ENCODE measurements around the gene GLIPR2.
A peak's percentile ranks its signal among the peaks of the same experiment; 100 is the strongest.
"Not testable (repeated sequence)": the region's sequence is repeated elsewhere in the genome, so short reads cannot be mapped to it uniquely, and the experiment has no call there.

Gene GLIPR2, protein sequence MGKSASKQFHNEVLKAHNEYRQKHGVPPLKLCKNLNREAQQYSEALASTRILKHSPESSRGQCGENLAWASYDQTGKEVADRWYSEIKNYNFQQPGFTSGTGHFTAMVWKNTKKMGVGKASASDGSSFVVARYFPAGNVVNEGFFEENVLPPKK

DNA sequence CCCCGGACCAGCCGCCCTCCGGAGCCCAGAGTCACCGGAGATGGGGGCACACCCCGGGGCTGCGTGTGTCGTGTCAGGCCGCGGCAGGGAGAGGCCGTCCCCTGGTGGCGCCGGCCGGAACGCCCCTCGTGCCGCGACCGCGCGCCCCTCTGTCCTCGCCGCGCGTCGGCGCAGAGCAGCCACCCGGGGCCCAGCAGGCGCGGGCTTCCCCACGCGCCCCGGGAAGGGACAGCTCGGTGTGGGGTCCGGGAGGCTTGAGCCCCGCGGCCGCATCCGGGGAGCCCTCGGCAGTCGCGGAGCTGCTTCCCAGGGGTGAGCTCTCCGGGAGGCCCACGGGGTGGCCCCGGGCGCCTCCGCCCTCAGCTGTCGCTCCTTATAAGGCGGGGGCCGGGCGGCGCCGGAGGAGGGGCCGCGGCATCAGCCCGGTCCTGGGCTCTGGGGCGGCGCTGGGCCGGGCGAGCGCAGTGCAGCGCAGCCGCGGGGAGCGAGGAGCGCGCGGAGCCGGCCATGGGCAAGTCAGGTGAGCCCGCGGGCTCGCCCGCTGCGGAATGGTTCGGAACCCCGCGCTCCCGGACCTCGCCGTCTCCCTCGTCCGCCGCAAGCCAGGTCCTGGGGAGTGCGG, at the start of gene GLIPR2:
Gene GLIPR2 (plus strand): TSS at position 462 of the 622 bp plus-strand sequence. CDS start 46 bp downstream, at position 508.
- DNase-seq, result peak; percentile 72 to 74

DNA sequence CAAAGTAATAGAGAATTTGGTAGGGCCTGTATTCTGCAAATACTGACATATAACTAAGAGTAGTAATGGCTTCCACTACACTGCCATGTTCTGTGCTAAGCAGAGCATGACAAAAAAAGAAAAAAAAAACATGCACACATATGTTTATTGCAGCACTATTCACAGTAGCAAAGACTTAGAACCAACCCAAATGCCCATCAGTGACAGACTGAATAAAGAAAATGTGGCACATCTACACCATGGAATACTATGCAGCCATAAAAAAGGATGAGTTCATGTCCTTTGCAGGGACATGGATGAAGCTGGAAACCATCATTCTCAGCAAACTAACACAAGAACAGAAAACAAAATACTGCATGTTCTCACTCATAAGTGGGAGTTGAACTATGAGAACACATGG, 49.5 kb upstream of the GLIPR2 start:
- DNase-seq, result not testable (repeated sequence)

DNA sequence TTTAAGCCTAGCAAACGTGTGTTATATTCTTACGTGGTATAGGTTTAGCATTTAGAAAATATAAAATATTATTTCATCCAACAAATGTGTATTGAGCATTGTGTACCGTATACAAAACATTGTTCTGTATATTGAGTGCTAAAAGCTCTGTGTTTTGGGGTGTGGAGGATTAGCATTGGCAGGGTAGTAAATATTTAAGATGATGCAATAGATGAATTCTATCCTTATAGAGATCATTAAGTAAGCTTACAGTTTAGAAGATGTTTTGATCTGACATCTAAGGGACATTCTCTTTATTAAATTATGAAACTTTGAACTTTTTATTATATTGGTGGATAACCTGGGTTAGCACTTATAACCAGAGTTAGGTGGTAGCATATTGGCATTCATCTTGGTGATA, 48.5 kb upstream of the GLIPR2 start:
- no peak for DNase-seq

DNA sequence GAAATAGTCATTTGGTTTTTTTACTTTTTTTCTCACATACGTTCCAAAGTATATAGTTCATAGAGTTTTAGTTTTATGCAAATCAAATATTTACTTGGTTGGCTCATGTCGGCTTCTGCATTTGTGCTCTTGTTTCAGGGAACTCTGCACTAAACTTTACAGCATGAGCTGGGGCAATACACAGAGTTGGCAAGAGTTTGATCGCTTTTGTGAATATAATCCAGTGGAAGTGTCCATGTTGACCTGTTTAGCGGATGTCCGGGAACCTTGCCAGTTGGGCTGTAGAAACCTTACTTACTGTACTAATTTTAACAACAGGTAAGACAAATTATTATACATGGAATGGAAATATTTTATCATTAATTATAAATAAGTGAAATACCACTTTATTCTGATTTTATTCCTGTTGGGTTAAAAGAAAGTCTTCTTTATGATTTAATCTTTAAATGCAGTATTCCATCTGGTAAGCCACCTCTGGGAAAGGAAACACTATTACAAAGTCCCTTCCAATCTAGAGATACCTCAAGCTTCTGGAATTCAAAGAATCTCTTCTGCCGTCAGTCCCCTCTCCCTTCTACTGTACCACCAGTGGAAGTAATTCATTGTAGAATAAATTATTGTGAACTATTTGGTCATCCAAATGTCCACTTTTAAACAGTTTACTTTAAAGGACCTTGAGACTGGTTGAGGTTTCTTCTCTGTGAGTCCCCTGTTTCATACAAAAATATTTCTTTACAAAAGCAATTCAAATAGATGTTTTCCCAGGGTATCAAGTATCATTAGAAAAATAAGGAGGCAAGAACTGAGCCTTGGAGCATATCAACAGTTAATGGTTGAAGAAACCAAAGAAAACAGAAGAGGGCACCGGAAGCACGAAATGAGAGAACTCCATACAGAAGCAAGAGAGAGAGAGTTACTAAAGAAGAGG, 45.2 kb upstream of the GLIPR2 start:
- DNase-seq, result no peak

DNA sequence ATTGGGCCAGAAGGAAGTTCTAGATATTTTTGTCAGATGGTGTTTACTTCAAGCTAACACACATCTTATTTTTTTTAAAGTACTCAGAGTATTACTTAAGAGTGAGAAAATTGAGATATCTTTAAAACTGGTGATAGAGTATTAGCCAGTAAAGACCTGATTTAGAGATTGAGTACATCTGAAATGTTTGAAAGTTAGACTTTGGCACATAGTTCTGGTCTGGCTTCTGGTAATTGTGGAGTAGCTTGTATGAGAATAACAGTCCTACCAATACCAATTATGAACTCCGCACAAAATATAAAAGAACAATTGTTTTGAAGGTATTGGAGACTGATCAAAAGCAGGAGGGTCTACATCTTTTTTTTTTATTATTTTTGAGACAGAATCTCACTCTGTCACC, 44.5 kb upstream of the GLIPR2 start:
- DNase-seq, result no peak

DNA sequence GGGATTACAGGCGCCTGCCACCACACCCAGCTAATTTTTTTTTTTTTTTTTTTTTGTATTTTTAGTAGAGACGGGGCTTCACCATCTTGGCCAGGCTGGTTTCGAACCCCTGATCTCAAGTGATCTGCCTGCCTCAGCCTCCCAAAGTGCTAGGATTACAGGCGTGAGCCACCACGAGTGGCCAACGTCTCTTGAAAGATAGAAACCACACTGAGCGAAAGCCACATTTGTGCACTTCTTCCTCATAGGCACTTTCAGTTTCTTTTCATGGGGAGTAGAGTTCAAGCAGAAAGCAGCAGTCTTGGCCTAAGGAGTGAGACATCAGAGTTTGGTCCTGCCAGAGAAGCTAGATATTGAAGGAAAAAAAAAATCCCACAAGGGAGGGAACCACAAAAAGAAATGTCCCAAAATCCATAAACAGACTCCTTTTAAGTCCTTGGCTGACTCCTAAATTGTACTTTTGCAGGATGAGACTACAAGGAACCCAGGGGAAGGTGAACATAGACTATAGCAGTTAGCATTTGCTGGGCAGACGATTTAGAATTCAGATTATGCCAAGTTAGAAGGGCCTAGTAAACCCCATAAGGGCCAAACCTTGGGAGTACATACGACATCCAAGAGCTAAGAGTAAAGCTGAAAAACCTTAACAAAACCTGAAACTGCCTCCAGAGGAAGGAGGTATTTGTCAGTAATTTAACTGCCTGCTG, 43.9 kb upstream of the GLIPR2 start:
- DNase-seq, result peak; percentile 8 to 27

DNA sequence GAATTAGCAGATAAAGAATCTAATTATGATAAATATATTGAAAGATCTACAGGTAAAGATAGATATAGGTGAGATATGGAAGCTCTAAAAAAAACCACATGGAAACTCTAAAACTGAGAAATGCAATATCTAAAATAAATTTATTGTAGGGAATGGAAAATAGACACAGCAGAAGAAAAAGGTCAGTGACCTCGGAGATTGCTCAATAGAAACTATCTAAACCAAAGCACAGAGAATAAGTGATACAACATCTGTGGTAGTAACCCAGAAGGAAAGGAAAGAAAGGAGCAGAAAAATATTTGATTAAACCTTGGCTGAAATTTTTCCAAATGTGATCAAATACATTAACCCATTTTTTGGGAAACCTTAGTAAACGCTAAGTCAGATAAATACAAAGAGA, 43.1 kb upstream of the GLIPR2 start:
- no peak for DNase-seq

DNA sequence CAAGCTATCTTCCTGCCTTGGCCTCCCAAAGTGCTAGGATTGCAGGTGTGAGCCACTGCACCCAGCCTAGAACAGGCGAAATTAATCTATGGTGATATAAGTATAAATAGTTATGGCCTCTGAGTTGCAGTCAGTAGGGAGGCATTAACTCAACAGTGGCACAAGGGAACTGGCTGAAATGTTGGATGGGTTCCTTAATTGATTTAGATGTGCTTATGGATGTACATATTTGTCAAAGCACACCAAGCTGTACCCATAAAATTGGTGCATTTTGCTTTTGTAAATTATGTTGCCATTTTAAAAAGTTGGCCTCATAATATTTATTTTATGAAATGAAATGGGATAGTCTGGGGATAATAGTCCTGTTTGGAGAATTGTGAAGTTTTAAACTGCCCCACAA, 36.8 kb upstream of the GLIPR2 start:
- no peak for DNase-seq

DNA sequence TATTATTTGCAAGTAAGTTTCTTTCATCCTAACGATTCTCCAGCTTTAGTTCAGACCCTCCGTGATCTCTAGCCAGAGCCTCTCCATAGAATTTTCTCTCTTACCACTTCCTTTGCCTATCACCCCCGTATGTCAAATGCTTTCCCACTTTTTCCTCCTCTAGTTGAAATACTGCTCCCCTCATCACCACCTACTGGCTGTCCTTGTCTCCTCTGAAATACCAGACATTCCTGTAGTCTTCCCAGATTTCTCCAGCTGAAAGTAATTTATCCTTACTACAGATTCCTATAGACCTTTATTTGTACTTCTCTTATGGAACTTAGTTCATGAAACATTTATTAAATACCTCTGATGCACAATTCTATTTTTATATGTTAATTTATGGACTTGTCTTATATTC, 36.0 kb upstream of the GLIPR2 start:
- DNase-seq, result no peak

DNA sequence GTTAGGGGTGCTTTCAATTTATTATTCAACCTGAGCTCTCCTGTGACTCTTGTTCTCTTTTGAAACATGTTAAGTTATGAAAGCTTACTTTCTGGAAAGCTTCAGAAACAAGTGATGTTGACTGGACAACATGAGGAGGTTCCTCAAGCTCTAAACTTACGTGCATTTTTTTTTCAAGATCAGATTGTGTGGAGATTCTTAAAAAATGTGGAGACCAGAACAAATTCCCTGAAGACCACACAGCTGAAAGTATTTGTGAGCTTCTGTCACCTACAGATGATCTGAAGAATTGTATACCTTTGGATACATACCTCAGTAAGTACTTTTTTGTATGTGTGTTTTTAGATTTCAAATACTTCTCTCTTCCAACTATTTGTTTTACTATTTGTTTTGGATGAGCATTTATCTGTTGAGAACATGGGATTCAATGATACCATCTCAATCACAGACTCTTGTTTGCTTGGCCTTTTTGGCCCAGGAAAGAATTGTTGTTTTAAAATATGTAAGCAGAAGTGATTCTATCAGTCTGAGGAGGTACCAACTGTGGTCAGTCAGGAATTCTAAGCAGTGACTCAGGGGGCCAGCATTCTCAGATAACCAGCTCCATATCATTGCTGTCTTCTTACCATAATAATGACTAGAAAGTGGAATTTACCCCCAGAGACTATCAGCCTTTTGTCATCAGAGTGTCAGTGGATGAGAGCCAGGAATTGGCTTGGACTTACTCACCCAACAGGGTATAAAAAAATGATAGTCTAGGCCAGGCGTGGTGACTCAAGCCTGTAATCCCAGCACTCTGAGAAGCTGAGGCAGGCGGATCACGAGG, 34.4 kb upstream of the GLIPR2 start:
- DNase-seq, result no peak

DNA sequence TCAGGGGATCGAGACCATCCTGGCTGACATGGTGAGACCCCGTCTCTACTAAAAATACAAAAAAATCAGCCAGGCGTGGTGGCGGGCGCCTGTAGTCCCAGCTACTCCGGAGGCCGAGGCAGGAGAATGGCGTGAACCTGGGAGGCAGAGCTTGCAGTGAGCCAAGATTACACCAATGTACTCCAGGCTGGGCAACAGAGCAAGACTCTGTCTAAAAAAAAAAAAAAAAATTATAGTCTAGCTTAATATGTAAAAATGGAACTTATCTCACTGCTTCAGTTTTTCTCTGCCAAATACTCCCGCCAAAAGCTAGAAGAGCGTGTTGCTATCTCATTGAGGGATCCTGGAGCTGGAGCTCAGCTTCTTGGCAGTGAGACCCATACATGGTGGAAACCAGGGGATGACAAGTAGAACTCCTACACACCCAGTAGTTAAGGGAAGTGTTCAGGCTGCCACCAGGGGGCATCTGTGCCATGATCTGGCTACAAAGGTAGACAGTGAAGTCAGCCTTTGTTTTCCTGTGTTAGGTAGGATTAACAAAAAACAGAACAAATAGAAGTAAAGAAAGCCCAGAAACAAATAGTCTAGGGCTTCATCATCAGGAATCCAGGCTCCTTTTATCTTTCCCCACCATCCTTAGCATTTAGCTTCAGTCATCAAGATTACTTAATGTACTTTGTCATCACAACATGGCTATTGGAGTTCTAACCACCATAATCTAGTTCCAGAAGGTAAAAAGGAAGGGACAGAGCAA, 33.6 kb upstream of the GLIPR2 start:
- peak; percentile 85 for DNase-seq

DNA sequence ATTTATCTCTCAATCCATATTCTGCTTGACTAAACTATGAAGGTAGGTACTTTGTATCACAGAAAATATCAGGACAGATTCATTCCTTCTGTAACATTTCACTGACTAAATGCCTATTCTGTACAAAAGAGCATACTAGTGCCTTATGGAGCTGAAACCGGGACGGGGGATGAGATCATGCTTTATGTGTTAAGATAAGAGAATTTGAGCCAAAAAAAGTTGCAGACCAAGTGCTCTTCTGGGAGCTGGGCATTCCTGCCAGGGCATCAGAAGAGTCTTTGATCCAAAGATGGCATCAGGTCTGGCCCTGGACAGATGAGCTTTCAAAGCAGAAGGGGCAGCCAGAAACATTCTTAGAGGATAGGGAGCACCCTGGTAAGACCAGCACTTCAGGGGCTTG, 27.5 kb upstream of the GLIPR2 start:
- DNase-seq, result no peak

DNA sequence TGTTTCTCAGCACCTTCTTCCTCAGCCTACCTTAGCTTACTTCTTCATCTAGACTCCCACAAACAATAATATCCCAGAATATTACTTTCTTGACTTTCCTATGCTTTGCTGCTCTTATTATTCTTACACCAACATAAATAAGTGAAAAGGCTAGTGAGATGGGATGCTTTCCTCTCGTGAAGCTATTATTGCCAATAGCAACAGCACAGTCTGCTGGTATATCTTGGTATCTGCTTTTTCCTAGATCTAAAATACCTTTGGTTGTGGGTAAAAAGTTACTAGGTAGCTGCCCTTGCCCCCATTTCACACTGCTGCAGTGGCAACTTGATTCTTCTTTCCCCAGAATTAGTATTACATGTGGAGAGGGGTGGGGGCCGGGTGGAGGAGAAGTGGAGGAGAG, 26.1 kb upstream of the GLIPR2 start:
- DNase-seq, result no peak

DNA sequence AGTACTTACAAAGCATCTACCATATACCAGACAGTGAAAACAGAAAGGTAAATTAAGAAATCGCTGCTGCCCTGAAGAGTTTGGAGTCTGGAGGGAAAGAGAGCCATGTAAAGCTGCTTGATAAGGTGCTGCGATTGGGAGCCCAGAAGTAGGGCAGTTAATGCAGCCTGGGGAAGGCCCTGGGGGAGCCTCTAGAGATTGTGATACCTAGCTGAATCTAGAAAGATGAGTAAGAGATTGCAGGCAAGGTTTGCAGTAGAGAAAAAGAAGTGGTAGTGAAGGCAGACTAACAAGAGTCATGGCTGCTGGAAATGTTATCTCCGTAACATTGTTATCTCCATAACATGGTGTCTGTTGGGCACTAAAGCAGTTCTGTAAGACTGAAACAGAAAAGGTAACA, 24.0 kb upstream of the GLIPR2 start:
- no peak for DNase-seq

DNA sequence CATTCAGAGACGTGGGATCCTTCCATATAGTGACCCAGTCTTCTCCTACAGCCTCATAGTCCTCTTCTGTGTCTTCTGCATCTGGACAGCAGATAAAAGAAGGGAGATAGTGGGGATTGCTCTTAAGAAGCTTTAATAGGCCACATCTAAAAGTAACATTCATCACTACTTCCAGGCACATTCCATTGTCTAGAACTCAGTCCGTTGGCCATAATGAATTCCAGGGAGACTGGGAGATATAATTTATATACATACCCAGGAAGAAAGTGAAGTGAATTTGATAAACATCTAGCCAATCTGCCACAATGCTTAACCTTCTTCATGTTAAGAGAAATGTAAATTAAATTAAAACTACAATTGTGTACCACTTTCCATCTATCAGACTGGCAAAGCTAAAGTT, 22.5 kb upstream of the GLIPR2 start:
- DNase-seq, result no peak

DNA sequence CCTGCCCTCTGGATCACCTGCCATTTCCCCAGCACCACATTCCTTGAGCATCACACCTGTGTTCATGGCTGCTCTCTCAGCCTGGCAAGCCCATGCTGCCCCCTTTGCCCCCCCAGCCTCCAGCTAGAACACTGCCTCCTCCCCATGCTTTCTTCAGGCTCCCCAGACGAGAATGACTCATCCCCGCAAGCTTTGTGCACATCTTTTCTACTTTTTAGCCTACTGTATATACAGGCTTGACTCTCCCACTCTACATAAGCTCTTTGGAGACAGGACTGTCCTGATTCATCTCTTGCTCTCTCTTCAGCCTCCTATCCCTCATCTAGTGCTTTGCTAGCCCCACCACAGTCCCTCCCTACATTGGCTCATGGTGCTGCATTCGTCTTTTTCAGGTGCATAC, 19.9 kb upstream of the GLIPR2 start:
- no peak for DNase-seq

DNA sequence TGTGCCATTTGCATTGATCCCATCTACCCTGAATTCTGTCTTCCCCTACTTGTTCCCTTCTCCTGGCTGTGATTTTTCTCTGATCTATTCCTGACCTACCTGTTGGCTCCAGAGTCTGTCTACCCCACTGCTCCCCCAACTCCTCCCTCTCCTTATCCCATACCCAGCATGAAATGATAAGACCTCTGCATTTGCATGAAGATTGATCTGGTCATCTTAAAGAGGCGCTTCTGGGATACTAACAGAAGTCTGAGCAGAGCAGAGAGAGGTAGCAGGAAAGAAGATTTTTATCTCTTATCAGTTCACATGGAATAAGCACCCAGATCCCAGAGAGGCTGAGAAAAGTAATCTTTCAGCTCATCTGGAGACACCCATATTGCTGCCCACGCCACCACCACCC, 18.3 kb upstream of the GLIPR2 start:
- no peak for DNase-seq

DNA sequence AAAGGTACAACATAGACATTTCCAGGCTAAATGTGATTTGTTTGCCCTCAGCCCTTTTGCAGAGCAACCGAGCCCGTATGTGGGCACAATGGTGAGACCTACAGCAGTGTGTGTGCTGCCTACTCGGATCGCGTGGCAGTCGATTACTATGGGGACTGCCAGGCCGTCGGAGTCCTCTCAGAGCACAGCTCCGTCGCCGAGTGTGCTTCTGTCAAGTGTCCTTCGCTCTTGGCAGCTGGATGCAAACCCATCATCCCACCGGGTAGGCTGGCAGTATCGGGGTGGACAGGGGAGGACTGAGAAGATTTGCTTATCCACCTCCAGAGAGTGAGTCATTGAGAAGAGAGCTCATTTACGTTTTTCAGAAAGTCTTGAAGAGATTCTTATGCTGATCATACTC, 17.8 kb upstream of the GLIPR2 start:
- DNase-seq, result no peak

DNA sequence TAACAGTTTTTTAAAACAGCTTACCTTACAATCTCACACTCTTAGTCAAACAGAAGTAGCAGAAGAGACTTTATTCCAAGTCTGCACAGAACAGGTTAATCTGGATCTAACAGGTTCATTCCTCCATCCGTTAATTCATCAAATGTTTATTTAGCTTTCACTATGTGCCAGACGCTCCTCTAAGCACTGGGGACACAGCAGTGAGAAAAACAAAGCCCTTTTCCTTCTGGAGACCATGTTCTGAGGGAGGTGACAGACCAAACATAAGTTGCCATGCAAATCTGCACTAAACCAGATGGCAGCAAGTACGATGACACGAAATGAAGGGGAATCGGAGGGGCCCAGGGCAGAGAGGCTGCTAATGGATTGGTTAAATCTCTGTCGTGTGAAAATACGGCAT, 17.1 kb upstream of the GLIPR2 start:
- no peak for DNase-seq

DNA sequence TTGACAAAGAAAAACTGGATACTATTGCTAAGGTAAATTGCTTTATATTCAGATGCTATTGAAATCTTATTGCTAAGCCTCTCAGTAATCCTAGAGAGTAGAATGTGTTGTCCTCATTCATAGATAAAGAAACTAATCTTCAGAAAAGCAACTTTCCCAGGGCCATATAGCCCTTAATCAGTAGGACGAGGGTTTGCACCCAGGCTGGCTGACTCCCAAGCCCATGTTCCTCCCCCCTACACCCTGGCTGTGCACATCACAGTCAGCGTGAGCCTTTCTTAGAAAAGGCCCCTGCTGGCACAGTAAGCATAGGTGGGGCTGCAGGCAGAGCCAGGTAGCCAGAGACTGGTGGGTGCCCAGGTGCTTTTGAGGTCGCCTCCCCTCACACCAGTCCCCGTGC, 15.8 kb upstream of the GLIPR2 start:
- no peak for DNase-seq

DNA sequence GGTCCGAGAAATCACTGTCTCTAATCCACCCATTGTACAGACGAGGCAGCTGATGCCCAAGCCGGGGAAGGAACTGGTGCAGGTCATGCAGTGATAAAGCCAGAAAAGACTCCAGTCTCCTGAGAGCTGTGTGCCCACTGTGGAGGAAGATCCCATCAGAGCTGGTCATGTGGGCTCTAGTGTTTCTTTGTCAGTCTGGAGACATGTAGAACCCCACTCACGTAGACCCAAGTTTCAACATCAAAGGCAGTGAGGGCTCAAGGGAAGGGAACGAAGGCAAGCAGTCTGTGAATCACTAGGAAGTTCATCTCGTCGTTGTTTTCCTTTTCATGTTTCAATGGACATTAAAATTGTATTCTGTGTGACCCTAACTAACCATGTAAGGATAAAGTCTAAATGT, 14.6 kb upstream of the GLIPR2 start:
- no peak for DNase-seq

DNA sequence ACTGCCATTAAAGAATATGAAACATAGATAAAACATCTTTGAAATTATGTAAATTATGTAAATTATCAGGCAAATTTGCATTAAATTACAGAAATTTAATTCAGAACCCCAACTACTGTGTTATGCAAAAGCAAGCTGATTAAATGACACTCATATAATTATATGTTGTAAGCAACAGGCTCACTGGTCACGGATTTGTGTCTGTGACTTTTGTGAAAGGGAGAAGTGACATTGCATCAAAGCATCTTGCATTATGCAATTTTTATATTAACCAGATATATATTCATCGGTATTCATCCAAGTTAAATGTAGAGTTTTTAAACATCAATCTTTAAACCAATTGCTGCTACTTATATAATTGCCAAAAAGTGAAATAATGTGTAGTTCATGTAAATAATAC, 13.0 kb upstream of the GLIPR2 start:
- no peak for DNase-seq
